C4-2B (cell line): ENCODE measurements around the gene NUP98.

Source experiments
- H3K27ac ChIP-seq: fragments of 450-650 bp; 2 replicates; pipeline ENCODE4 v1.5.1; 2017
- ZFX ChIP-seq: fragments of 450-650 bp; IDR thresholded peaks from 2 replicates; pipeline ENCODE4 v1.6.1; 2017
- TF ChIP-seq, protein P1 (sequence below): fragments of 450-650 bp; conservative IDR thresholded peaks from 2 replicates; pipeline ENCODE4 v1.5.1; 2017; ENCODE audit warnings: mild to moderate bottlenecking

The NUP98 gene

DNA sequence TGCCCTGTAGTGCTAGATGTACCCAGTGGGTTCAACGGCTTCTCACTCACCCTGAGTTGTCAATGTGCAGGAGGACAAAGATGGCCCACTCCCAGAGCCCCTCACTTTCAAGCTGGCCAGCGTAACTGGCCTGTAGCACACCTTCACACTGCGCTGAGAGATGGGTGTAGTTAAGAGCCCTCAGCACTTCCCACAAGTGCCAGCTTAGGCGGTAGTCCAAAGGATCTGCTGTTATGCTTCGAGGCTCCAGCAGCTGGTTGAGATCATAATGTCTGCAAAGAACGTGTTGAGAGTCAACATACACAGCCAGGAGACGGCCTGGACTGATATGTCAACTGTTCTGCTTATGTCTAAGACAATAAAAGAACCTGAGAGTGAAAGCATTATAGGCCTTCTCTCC lies 111.4 kb downstream of the NUP98 start:
- H3K27ac ChIP-seq: no peak overlapping the region
- TF ChIP-seq ZFX: no peak
- TF ChIP-seq, protein P1, sequence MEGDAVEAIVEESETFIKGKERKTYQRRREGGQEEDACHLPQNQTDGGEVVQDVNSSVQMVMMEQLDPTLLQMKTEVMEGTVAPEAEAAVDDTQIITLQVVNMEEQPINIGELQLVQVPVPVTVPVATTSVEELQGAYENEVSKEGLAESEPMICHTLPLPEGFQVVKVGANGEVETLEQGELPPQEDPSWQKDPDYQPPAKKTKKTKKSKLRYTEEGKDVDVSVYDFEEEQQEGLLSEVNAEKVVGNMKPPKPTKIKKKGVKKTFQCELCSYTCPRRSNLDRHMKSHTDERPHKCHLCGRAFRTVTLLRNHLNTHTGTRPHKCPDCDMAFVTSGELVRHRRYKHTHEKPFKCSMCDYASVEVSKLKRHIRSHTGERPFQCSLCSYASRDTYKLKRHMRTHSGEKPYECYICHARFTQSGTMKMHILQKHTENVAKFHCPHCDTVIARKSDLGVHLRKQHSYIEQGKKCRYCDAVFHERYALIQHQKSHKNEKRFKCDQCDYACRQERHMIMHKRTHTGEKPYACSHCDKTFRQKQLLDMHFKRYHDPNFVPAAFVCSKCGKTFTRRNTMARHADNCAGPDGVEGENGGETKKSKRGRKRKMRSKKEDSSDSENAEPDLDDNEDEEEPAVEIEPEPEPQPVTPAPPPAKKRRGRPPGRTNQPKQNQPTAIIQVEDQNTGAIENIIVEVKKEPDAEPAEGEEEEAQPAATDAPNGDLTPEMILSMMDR: no peak

DNA sequence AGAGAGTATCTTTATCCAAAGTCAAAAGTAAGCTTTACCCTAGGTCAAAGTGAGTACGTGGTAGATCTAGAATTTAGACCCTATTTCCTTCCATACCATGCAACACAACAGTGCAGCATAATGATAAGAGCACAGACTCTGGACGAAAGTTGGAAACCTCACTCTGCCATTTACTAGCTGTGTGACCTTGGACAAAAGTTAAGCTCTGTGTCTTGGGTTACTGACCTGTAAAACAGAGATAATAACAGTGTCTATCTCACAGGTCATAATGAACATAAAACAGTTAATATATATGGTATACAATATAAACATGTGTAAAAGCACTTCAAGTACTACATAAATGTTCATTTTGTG lies 112.6 kb downstream of the NUP98 start:
- TF ChIP-seq ZFX: no peak
- TF ChIP-seq, protein P1: no peak
- no peak overlapping the region for H3K27ac ChIP-seq

DNA sequence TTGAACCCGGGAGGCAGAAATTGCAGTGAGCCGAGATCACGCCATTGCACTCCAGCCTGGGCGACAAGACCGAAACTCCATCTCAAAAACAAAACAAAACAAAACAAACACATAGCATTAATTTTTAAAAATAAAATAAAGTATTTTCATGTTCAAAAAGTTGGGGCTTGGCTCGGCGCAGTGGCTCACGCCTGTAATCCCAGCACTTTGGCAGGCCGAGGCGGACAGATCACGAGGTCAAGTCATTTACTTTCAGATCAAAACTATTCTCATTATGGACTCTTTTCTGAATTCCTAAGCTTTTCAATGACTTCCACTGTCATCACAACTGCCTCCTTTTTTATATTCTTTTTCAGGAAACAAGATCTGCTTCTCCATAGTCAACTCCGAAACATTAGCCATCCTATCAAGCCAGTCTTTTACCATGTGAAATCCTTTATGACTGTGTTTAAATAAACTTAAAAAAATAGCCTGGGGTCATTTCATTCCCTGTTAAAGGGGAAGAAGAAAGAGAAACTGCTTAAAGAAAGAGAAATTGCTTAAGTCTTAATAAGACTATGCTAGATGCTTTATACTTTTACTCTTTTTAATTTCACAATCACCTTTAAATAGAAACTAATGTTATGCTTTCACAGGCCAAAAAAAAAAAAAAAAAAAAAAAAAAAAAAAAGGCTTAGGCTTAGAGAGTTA lies 113.1 kb downstream of the NUP98 start:
- H3K27ac ChIP-seq: no peak overlapping the region
- TF ChIP-seq ZFX: no peak
- TF ChIP-seq, protein P1: no peak

DNA sequence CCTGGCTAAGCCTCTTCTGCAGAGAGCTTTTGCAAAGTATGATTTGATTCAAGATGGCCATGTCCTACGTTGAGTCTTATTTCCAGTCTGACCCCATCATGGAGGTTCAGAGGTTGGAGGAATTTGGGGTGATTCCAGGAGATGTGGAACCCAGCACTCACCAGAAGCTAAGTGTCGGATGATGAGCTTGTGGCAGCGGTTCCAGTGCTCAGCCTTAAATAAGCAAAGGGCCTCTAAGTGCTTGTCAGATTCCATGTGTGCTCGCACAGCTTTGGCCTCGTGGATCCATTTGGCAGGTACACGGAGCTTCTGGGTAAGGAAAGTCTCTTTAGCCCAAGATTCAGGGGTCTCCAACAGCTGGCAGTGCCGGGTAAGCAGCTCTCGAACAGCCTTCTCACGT lies 114.3 kb downstream of the NUP98 start:
- TF ChIP-seq ZFX: no peak
- TF ChIP-seq, protein P1: no peak

DNA sequence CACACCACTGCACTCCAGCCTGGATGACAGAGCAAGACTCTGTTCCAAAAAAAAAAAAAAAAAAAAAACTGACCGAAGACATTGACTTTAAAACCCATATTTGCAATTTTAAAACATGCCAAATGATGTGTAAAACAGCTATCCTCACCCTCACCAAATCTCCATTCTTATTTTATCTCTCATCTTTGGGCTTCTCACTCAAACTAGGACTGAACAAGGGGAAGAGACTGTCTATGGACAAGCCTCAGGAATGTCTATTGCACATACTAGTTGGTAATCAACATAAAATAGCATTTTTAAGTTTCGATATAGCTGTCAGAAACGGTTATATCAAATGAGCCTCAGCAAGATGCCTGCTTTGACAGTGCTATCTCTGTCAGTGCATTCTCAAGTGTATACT lies 118.3 kb downstream of the NUP98 start:
- no peak for TF ChIP-seq ZFX
- TF ChIP-seq, protein P1: no peak
- no peak overlapping the region for H3K27ac ChIP-seq

More for the DNA sequence above, 114.3 kb downstream of the NUP98 start:
- no peak overlapping the region for H3K27ac ChIP-seq

DNA sequence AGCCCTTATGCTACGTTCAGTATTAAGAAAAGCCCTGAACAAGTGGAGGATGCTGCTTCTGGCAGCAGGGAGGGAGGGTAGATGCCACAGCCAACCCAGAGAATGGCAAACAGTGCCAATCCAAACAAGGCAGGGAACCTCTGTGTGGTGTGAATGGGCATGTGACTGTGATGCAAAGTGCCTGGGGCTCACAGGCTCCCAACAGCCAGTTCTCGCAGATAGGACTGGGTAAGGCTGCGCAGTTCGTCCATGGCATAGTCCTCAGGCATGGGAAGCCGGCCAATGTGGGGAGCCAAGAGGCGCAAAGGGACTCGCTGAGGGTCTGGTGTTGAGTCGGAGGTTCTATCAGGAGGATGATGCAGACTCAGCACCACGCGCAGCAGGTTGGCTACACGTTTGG lies 121.4 kb downstream of the NUP98 start:
- H3K27ac ChIP-seq: no peak overlapping the region
- TF ChIP-seq, protein P1: no peak
- no peak for TF ChIP-seq ZFX

DNA sequence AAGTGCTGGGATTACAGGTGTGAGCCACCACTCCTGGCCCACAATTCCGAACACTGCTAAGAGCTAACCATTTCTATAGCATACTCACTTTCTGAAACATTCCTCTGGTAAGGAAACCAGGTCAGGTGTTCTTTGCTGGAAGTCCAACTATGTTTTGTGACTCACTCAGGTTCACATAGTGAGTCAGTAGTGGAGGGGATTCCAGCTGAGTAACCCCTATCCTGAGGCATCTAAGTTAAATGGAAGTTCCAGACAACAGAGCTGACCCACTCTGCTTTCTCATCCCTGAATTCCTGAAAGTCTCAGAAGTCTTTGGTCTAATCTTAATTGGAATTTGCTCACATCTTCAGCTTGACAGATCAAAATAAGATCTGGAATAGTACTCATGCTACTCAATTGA lies 123.2 kb downstream of the NUP98 start:
- no peak overlapping the region for H3K27ac ChIP-seq
- TF ChIP-seq ZFX: no peak
- TF ChIP-seq, protein P1: no peak
